B cell (primary cell): ENCODE measurements around the gene ACTR8. TPM values are rescaled to one million over a fixed set of nuclear protein-coding genes. Genes with fewer than 3 reads are reported as not detected.

Experiments
- ATAC-seq: fragments of 200-7000 bp; cut with Tn5 transposase; one replicate; pipeline ENCODE4 v1.10.0; 2021; ENCODE audit warnings: low read depth, mild to moderate bottlenecking, moderate number of reproducible peaks, moderate library complexity
- CTCF ChIA-PET: fragments of 350-600 bp; sonication (Branson Sonifier 250); formaldehyde crosslinking; loops from one replicate; lab custom pipeline; 2021; ENCODE audit warnings: antibody characterized with exemption, inconsistent platforms; lab: Charles Lee
- POLR2A ChIA-PET: fragments of 350-600 bp; sonication (Branson Sonifier 250); formaldehyde crosslinking; loops from one replicate; lab custom pipeline; 2021; ENCODE audit warnings: antibody characterized with exemption; lab: Charles Lee
- DNase-seq: peaks from one replicate; pipeline ENCODE4 v3.0.0; 2013
- H2AFZ ChIP-seq: 2 replicates; pipeline ENCODE4 v1.6.1; 2012; ENCODE audit warnings: mild to moderate bottlenecking, low read depth, low read length; ENCODE audit not compliant: insufficient read depth, poor library complexity, severe bottlenecking
- H3K27ac ChIP-seq, 2 donors: 1 replicate in 1 of 2; 2 replicates in 1 of 2; pipeline ENCODE4 v1.5.1; 2012 to 2013; ENCODE audit warnings: low read length in 2 of 2, mild to moderate bottlenecking in 2 of 2, moderate library complexity in 1 of 2
- H3K27me3 ChIP-seq, 4 experiments: fragments of 200-600 bp in 1 of 4; sonication (generic) in 1 of 4; replicated peaks in 1 of 4; 1 replicate in 2 of 4; 2 replicates in 2 of 4; pipeline versions ENCODE4 v1.6.1 to v1.7.0; 2013 to 2016; ENCODE audit warnings: low read length in 3 of 4, mild to moderate bottlenecking in 2 of 4, mixed read lengths in 1 of 4, moderate library complexity in 1 of 4; ENCODE audit not compliant: insufficient read depth in 4 of 4, control insufficient read depth in 3 of 4; ENCODE audit errors: control extremely low read depth in 1 of 4
- H3K36me3 ChIP-seq, 2 experiments: replicated peaks in 1 of 2; 1 replicate in 1 of 2; 2 replicates in 1 of 2; pipeline versions ENCODE4 v1.6.1 to v1.7.1; 2013; ENCODE audit warnings: low read length in 1 of 2; ENCODE audit not compliant: insufficient read depth in 2 of 2, control insufficient read depth in 1 of 2; ENCODE audit errors: control extremely low read depth in 1 of 2, extremely low read depth in 1 of 2
- H3K4me1 ChIP-seq, 2 donors: fragments of 200-600 bp in 1 of 2; sonication (generic) in 1 of 2; 1 replicate in 1 of 2; 2 replicates in 1 of 2; pipeline versions ENCODE4 v1.5.1 to v1.6.1; 2013 to 2017; ENCODE audit warnings: low read length in 2 of 2; ENCODE audit not compliant: control insufficient read depth in 2 of 2, insufficient read depth in 2 of 2
- H3K4me2 ChIP-seq: replicated peaks from 2 replicates; pipeline ENCODE3; 2012; ENCODE audit warnings: mild to moderate bottlenecking, low read depth, low read length; ENCODE audit not compliant: poor library complexity, severe bottlenecking
- H3K4me3 ChIP-seq, 5 experiments: fragments of 200-600 bp in 1 of 5; sonication (generic) in 1 of 5; 1 replicate in 3 of 5; 2 replicates in 2 of 5; pipeline versions ENCODE4 v1.5.1 to v1.7.0; 2011 to 2016; ENCODE audit warnings: low read length in 4 of 5, mild to moderate bottlenecking in 4 of 5, low read depth in 2 of 5, control low read depth in 1 of 5, moderate library complexity in 1 of 5; ENCODE audit not compliant: insufficient read depth in 1 of 5; ENCODE audit errors: control extremely low read depth in 1 of 5, extremely low read depth in 1 of 5
- H3K79me2 ChIP-seq: fragments of 200-600 bp; sonication (generic); one replicate; pipeline ENCODE4 v1.6.0; 2016; ENCODE audit warnings: low read length; ENCODE audit not compliant: control insufficient read depth, insufficient read depth
- H3K9ac ChIP-seq: fragments of 200-600 bp; sonication (generic); 2 replicates; pipeline ENCODE4 v1.6.1; 2017; ENCODE audit warnings: mild to moderate bottlenecking, low read length, moderate library complexity
- H3K9me3 ChIP-seq, 3 donors: one replicate each; pipeline versions ENCODE4 v1.6.1 to v1.7.1; 2013; ENCODE audit warnings: low read length in 2 of 3; ENCODE audit not compliant: control insufficient read depth in 2 of 3, insufficient read depth in 1 of 3; ENCODE audit errors: control extremely low read depth in 1 of 3
- H4K20me1 ChIP-seq: 2 replicates; pipeline ENCODE4 v1.6.0; 2012; ENCODE audit warnings: mild to moderate bottlenecking, low read length; ENCODE audit not compliant: insufficient read depth, control insufficient read depth, poor library complexity, severe bottlenecking
- H3K27ac Mint-ChIP-seq: one replicate; pipeline ENCODE4 v1.8.0; 2021; ENCODE audit warnings: mixed read lengths
- H3K27me3 Mint-ChIP-seq: one replicate; pipeline ENCODE4 v1.8.0; 2021; ENCODE audit warnings: mixed read lengths
- H3K4me1 Mint-ChIP-seq: one replicate; pipeline ENCODE4 v1.8.0; 2021; ENCODE audit warnings: mixed read lengths
- H3K4me3 Mint-ChIP-seq: one replicate; pipeline ENCODE4 v1.8.0; 2021; ENCODE audit warnings: mixed read lengths
- H3K9me3 Mint-ChIP-seq: one replicate; pipeline ENCODE4 v1.8.0; 2022; ENCODE audit warnings: mixed read lengths; ENCODE audit not compliant: insufficient read depth
- EZH2 ChIP-seq: IDR thresholded peaks from 2 replicates; pipeline ENCODE4 v1.6.1; 2012; ENCODE audit warnings: borderline replicate concordance, low read depth, mild to moderate bottlenecking, moderate library complexity, low read length; ENCODE audit not compliant: insufficient read depth, poor library complexity, severe bottlenecking
- WGBS: methylation state at CpG from one replicate; pipeline ENCODE4 v1.1.5; 2013; ENCODE audit warnings: missing lambda C conversion rate; ENCODE audit not compliant: insufficient coverage; 5-methylcytosine and 5-hydroxymethylcytosine counted together
- intact Hi-C: fragments of 100-400 bp; cut with micrococcal nuclease; formaldehyde crosslinking; loops from one replicate; pipeline ENCODE4 v1.10.0; 2022
- polyA plus RNA-seq: library from polyadenylated mRNA; depleted of rRNA; stranded (reverse); fragments of >200 nt; gene quantifications from 2 replicates; pipeline ENCODE4 v1.2.3, GENCODE V29; 2012
- total RNA-seq, 2 donors: library from RNA; stranded (reverse); fragments of 120-200 nt in 1 of 2; gene quantifications; 1 replicate in 1 of 2; 2 replicates in 1 of 2; pipeline versions ENCODE4 v1.2.3 to v1.2.4, GENCODE V29; 2013 to 2022
- TF ChIP-seq, protein P1 (sequence below): fragments of 200-600 bp; IDR thresholded peaks from one replicate; pipeline ENCODE4 v1.8.0; 2022; ENCODE audit warnings: antibody characterized with exemption, mild to moderate bottlenecking

The ACTR8 gene
- total and polyA plus RNA-seq, 2 donors (not counting 1 experiment from before 2014, with no cell fraction given), result 10.8 to 42.0 TPM

- DNase-seq (no peak), ATAC-seq (no peak)
- ChIA-PET POLR2A (no interaction called here), CTCF (no interaction called here)
- Histone ChIP-seq H3K4me3 (no peak overlapping the region), H3K79me2 (no peaks in the 10 kb centered on the region), H3K9me3 (no peaks in the 10 kb centered on the region), H3K27me3 (peaks cover 0 to 28% (median 16%) of the 10 kb centered on the region in 4 experiments), H3K9ac (no peak overlapping the region), H4K20me1 (no peaks in the 10 kb centered on the region), H2AFZ (no peak overlapping the region), H3K36me3 (no peaks in the 10 kb centered on the region), H3K4me2 (no peak overlapping the region), H3K4me1 (no peaks in the 10 kb centered on the region), H3K27ac (no peak overlapping the region)
- Mint-ChIP-seq H3K27me3 (peaks cover 54% of the 10 kb centered on the region), H3K4me3 (no peak overlapping the region), H3K9me3 (peaks cover 5% of the 10 kb centered on the region), H3K27ac (no peak overlapping the region), H3K4me1 (no peaks in the 10 kb centered on the region)
- no peak for TF ChIP-seq EZH2
- TF ChIP-seq, protein P1, sequence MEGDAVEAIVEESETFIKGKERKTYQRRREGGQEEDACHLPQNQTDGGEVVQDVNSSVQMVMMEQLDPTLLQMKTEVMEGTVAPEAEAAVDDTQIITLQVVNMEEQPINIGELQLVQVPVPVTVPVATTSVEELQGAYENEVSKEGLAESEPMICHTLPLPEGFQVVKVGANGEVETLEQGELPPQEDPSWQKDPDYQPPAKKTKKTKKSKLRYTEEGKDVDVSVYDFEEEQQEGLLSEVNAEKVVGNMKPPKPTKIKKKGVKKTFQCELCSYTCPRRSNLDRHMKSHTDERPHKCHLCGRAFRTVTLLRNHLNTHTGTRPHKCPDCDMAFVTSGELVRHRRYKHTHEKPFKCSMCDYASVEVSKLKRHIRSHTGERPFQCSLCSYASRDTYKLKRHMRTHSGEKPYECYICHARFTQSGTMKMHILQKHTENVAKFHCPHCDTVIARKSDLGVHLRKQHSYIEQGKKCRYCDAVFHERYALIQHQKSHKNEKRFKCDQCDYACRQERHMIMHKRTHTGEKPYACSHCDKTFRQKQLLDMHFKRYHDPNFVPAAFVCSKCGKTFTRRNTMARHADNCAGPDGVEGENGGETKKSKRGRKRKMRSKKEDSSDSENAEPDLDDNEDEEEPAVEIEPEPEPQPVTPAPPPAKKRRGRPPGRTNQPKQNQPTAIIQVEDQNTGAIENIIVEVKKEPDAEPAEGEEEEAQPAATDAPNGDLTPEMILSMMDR, result no peak
- 80% methylated on average over 1 of the region's 1 CpG for WGBS
- intact Hi-C loops, result no loop called here
Observed at GRCh38 chr3:53902067-53902466, 20.1 kb upstream of the ACTR8 start.

DNA sequence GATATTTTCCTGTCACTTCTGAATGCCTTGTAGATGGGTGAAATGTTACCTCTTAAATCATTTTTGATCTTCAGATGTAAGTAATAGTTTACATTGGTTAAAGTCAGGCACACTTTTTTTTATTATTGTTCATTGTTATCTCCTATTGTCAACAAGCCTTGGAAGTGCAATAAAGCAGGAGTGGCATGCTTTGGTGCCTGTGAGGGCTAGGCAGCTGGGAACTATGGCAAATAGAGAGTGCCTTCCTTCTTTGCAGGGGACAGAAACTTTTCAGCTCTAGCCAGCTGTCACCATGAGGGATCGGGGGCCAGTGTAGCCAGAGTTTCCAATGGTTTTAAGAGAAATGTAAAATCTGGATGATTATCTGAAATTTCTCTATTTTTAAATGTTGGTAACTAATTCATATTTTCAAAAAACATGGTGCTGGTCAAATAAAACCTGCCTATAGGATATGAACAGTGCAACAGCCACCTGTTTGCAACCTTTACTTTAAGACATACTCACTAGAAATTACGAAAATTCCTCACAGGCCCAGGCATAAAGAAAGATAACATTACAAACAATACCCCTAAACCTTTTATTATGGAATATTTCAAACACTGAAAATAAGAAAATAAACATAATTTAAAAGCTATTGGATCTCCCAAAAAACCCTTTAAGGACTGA lies 18.8 kb upstream of the ACTR8 start:
- peaks cover 0 to 29% (median 17%) of the 10 kb centered on the region in 4 experiments for H3K27me3 ChIP-seq
- H3K27me3 Mint-ChIP-seq, result peaks cover 48% of the 10 kb centered on the region
- no peak overlapping the region for H3K4me2 ChIP-seq
- H3K4me3 ChIP-seq, result no peak overlapping the region
- ATAC-seq (no peak), DNase-seq (no peak)
- H3K9me3 ChIP-seq, result peaks cover 0 to 1% (median 0%) of the 10 kb centered on the region in 3 donors
- no peaks in the 10 kb centered on the region for H3K9me3 Mint-ChIP-seq
- no peaks in the 10 kb centered on the region for H3K4me1 Mint-ChIP-seq
- no peak overlapping the region for H2AFZ ChIP-seq
- no peak for TF ChIP-seq EZH2
- TF ChIP-seq, protein P1, result no peak
- intact Hi-C loops, result no loop called here
- H4K20me1 ChIP-seq, result no peaks in the 10 kb centered on the region
- H3K9ac ChIP-seq, result no peak overlapping the region
- H3K4me1 ChIP-seq, result no peaks in the 10 kb centered on the region
- no peaks in the 10 kb centered on the region for H3K79me2 ChIP-seq
- CTCF ChIA-PET, result interaction anchor here (1.3 kb wide), 1 partner anchor 8 kb away, joined by 3 read pairs; no protein-coding TSS in a partner anchor
- H3K27ac ChIP-seq, result no peak overlapping the region
- H3K4me3 Mint-ChIP-seq, result no peak overlapping the region
- no peaks in the 10 kb centered on the region for H3K36me3 ChIP-seq
- WGBS, result no CpG with 5 or more reads among the region's 2 CpGs
- no peak overlapping the region for H3K27ac Mint-ChIP-seq
- POLR2A ChIA-PET, result no interaction called here
